Progenitor cell of endocrine pancreas (in vitro differentiated cells): ENCODE results near the gene RNF144B. TPM values are rescaled to one million over a fixed set of nuclear protein-coding genes. Genes with fewer than 3 reads are reported as not detected.
"Not testable (repeated sequence)": the region's sequence is repeated elsewhere in the genome, so short reads cannot be mapped to it uniquely, and the experiment has no call there.

ENCODE experiments used
- DNase-seq: peaks from one replicate; pipeline ENCODE4 v3.0.0; 2021; ENCODE audit warnings: low spot score; ENCODE audit not compliant: unreplicated experiment
- H3K27ac Mint-ChIP-seq: 2 replicates; pipeline ENCODE4 v1.8.0; 2021; ENCODE audit warnings: mild to moderate bottlenecking, moderate library complexity, mixed read lengths
- H3K27me3 Mint-ChIP-seq: 2 replicates; pipeline ENCODE4 v1.8.0; 2021; ENCODE audit warnings: mixed read lengths
- H3K36me3 Mint-ChIP-seq: 2 replicates; pipeline ENCODE4 v1.8.0; 2022; ENCODE audit warnings: mixed read lengths; ENCODE audit not compliant: insufficient read depth
- H3K4me1 Mint-ChIP-seq: 2 replicates; pipeline ENCODE4 v1.8.0; 2021; ENCODE audit warnings: low read depth, mixed read lengths
- H3K4me3 Mint-ChIP-seq: 2 replicates; pipeline ENCODE4 v1.8.0; 2021; ENCODE audit warnings: low read depth, mild to moderate bottlenecking, moderate library complexity, mixed read lengths
- H3K9me3 Mint-ChIP-seq: 2 replicates; pipeline ENCODE4 v1.8.0; 2021; ENCODE audit warnings: low read depth, mixed read lengths
- total RNA-seq: library from RNA; stranded (reverse); gene quantifications from 2 replicates; pipeline ENCODE4 v1.2.1, GENCODE V29; 2021
- TF ChIP-seq, protein P1 (sequence below): fragments of 200-600 bp; sonication (generic); IDR thresholded peaks from one replicate; pipeline ENCODE4 v1.5.0; 2021; ENCODE audit warnings: antibody characterized with exemption, mild to moderate bottlenecking; ENCODE audit not compliant: unreplicated experiment

The RNF144B gene
- total RNA-seq, 1 donor from 2014 or later = 3.1 TPM

DNA sequence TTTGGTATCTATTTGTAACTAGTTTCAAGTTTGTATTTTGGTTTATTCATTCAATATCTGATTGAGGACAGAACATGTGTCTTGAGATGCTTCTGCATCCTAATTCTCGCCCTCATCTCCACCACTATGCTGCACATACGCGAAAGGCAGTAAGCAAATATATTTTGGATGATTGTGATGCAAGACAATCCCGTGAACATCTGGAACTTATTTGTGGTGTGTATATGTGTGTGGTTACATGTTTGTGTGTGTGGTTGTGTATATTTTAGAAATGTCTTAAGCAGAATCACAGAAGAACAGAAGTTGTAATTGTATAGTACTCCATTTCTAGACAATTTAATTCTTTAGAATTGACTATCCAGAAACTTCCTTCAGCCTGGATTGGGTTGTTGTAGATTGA lies 35.1 kb upstream of the RNF144B start:
- Mint-ChIP-seq H3K4me1 (no peaks in the 10 kb centered on the region), H3K27ac (no peak overlapping the region), H3K9me3 (peaks cover 8% of the 10 kb centered on the region), H3K4me3 (no peak overlapping the region), H3K36me3 (no peaks in the 10 kb centered on the region), H3K27me3 (peaks cover 9% of the 10 kb centered on the region)
- no peak for DNase-seq
- TF ChIP-seq, protein P1, sequence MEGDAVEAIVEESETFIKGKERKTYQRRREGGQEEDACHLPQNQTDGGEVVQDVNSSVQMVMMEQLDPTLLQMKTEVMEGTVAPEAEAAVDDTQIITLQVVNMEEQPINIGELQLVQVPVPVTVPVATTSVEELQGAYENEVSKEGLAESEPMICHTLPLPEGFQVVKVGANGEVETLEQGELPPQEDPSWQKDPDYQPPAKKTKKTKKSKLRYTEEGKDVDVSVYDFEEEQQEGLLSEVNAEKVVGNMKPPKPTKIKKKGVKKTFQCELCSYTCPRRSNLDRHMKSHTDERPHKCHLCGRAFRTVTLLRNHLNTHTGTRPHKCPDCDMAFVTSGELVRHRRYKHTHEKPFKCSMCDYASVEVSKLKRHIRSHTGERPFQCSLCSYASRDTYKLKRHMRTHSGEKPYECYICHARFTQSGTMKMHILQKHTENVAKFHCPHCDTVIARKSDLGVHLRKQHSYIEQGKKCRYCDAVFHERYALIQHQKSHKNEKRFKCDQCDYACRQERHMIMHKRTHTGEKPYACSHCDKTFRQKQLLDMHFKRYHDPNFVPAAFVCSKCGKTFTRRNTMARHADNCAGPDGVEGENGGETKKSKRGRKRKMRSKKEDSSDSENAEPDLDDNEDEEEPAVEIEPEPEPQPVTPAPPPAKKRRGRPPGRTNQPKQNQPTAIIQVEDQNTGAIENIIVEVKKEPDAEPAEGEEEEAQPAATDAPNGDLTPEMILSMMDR = no peak

DNA sequence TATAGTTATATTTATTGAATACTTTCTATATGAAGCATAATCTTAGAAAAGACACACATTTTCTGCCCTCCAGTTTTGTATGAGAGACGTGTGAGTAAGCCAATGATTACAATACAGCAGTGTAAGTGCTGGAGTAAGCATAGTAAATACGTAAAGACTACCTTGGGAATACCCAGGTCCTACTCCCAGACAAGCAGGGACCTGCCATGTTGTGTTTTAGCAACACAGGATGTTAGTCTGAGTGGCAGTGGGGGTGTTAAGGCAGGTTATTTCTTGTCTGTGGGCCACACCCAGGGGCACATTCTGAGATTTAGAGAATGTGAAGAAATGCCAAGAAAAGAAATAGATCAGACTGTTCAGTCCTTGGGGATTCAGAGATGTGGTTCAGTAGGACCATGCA lies 34.3 kb upstream of the RNF144B start:
- Mint-ChIP-seq H3K27ac (no peak overlapping the region), H3K36me3 (no peaks in the 10 kb centered on the region), H3K4me3 (no peak overlapping the region), H3K9me3 (peaks cover 8% of the 10 kb centered on the region), H3K4me1 (no peaks in the 10 kb centered on the region), H3K27me3 (peaks cover 9% of the 10 kb centered on the region)
- TF ChIP-seq, protein P1 = no peak
- no peak for DNase-seq

DNA sequence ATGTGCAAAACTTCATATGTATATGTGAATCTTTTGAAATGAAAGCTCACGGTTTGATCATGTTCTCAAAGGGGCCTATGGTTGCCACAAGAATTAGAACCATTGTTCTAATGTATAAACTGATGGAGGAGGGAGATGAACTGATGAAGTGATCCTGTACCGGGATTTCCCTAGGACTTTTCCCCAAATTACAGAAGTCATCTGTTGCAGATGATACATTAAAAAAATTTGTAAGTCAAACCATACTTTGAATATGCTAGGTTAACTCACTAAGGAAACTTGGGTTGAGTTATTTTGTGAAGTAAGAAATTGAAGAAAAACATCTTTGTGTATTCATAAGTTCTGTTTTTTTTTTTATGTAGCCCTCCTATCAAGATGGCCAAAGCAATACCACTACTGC lies 33.9 kb upstream of the RNF144B start:
- no peaks in the 10 kb centered on the region for H3K4me1 Mint-ChIP-seq

DNA sequence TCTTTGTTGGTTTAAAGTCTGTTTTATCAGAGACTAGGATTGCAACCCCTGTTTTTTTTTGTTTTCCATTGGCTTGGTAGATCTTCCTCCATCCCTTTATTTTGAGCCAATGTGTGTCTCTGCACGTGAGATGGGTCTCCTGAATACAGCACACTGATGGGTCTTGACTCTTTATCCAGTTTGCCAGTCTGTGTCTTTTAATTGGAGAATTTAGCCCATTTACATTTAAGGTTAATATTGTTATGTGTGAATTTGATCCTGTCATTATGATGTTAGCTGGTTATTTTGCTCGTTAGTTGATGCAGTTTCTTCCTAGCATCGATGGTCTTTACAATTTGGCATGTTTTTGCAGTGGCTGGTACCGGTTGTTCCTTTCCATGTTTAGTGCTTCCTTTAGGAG lies 29.6 kb upstream of the RNF144B start:
- H3K36me3 Mint-ChIP-seq, H3K27ac Mint-ChIP-seq, DNase-seq, H3K4me1 Mint-ChIP-seq, H3K27me3 Mint-ChIP-seq, H3K4me3 Mint-ChIP-seq: not testable (repeated sequence)
- H3K9me3 Mint-ChIP-seq = peaks cover 15% of the 10 kb centered on the region

More for the DNA sequence above, 33.9 kb upstream of the RNF144B start:
- Mint-ChIP-seq H3K36me3 (no peaks in the 10 kb centered on the region), H3K27me3 (peaks cover 12% of the 10 kb centered on the region), H3K4me3 (no peak overlapping the region), H3K27ac (no peak overlapping the region), H3K9me3 (peaks cover 12% of the 10 kb centered on the region)
- TF ChIP-seq, protein P1 = no peak
- no peak for DNase-seq

DNA sequence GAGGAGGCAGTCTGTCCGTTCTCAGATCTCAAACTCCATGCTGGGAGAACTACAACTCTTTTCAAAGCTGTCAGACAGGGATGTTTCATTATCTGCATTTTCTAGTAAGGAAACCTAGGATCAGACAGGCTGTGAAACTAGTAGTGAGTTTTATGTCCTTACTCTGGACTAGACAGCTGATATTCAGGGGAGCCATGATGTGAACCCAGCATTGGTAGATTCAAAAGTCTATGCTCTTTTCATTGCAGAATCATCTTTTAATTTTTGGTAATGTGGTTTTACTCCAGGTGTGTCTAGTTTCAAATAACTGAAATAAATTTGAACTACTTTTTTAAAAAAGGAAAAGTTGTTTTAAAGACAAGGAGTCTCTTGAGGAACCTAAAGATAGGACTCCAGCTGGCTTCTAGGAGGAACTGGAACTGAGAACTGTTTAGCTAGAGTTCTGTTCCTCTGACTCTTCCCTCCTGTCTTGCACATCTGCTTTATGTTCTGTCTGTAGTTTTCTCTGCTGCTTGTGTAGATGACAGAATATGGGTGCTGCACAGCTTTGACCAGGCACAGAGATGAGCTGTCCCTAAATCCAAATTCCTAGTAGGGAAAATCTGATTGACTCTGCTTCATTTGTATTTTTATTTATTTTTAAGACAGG lies 27.8 kb upstream of the RNF144B start:
- DNase-seq = no peak
- Mint-ChIP-seq H3K27me3 (peaks cover 8% of the 10 kb centered on the region), H3K4me1 (no peaks in the 10 kb centered on the region), H3K36me3 (no peaks in the 10 kb centered on the region), H3K9me3 (peaks cover 15% of the 10 kb centered on the region), H3K27ac (no peak overlapping the region), H3K4me3 (no peak overlapping the region)
- TF ChIP-seq, protein P1 = no peak

DNA sequence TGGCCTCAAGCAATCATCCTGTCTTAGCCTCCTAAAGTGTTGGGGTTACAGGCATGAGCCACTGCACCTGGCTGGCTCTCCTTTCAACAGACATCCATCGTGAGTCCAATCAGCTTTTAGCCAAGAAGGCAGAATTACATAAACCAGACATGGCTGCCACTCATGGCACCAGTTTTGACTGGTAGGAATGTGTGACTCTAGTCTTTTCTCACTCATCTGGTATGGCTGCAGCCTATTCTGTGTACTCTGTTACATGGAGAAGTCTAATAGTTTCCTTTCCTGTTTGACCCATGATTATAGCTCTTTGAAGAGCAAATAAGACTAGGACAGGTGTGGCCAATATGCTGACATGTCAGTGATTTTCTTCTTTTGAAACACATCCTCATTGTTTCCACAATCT lies 27.0 kb upstream of the RNF144B start:
- Mint-ChIP-seq H3K36me3 (no peaks in the 10 kb centered on the region), H3K4me1 (no peaks in the 10 kb centered on the region), H3K4me3 (no peak overlapping the region), H3K9me3 (peaks cover 17% of the 10 kb centered on the region), H3K27ac (no peak overlapping the region), H3K27me3 (peaks cover 8% of the 10 kb centered on the region)
- TF ChIP-seq, protein P1 = no peak
- DNase-seq = no peak
